ENCODE measurements around the gene MTA1.

- no peak for TF ChIP-seq YY1 (IDR thresholded peaks at IDR 0.05; ENCODE audit: insufficient read depth, insufficient read length)
- TF ChIP-seq ZNF274 (IDR thresholded peaks at IDR 0.05; ENCODE audit: low read depth, low read length): no peak
- TF ChIP-seq SUZ12 (IDR thresholded peaks at IDR 0.05; ENCODE audit: extremely low read depth, insufficient read depth, insufficient read length): no peak
These were observed 10.9 kb downstream of the MTA1 start for GRCh38 chr14:105430565-105430964.
